HG03460 (cell line): Measurements from ENCODE around the gene LRRC28.
A peak's percentile ranks its signal among the peaks of the same experiment; 100 is the strongest.

Experiments
- ATAC-seq: cut with Tn5 transposase; IDR thresholded peaks from one replicate; pipeline ENCODE4 v1.9.1; 2021; ENCODE audit not compliant: unreplicated experiment

LRRC28 gene

GRCh38 chr15:99341786-99342185 lies 90.5 kb downstream of the LRRC28 start:
- ATAC-seq, result no peak

- no peak for ATAC-seq
Observed at GRCh38 chr15:99343208-99343607, 91.9 kb downstream of the LRRC28 start.

- no peak for ATAC-seq
Observed at GRCh38 chr15:99343881-99344551, 92.7 kb downstream of the LRRC28 start.

GRCh38 chr15:99344639-99345038 lies 93.4 kb downstream of the LRRC28 start:
- ATAC-seq, result peak; percentile 50

GRCh38 chr15:99345242-99345641 lies 94.0 kb downstream of the LRRC28 start:
- no peak for ATAC-seq

GRCh38 chr15:99345832-99346462 lies 94.7 kb downstream of the LRRC28 start:
- ATAC-seq, result no peak

GRCh38 chr15:99347574-99347973 lies 96.3 kb downstream of the LRRC28 start:
- no peak for ATAC-seq

- no peak for ATAC-seq
Observed at GRCh38 chr15:99348412-99348811, 97.1 kb downstream of the LRRC28 start.

- ATAC-seq, result no peak
Observed at GRCh38 chr15:99350408-99350807, 99.1 kb downstream of the LRRC28 start.

GRCh38 chr15:99359769-99360168 lies 108.5 kb downstream of the LRRC28 start:
- no peak for ATAC-seq

GRCh38 chr15:99361545-99362185 lies 110.4 kb downstream of the LRRC28 start:
- no peak for ATAC-seq

- peak; percentile 90 for ATAC-seq
Observed at GRCh38 chr15:99365242-99365641, 114.0 kb downstream of the LRRC28 start.

- no peak for ATAC-seq
Observed at GRCh38 chr15:99366013-99366412, 114.7 kb downstream of the LRRC28 start.

GRCh38 chr15:99368743-99369142 lies 117.5 kb downstream of the LRRC28 start:
- no peak for ATAC-seq

GRCh38 chr15:99369196-99369595 lies 117.9 kb downstream of the LRRC28 start:
- ATAC-seq, result no peak

GRCh38 chr15:99371180-99372103 lies 120.2 kb downstream of the LRRC28 start:
- ATAC-seq, result peak; percentile 91

- no peak for ATAC-seq
Observed at GRCh38 chr15:99385005-99385669, 133.9 kb downstream of the LRRC28 start.

- ATAC-seq, result no peak
Observed at GRCh38 chr15:99385865-99386264, 134.6 kb downstream of the LRRC28 start.

- ATAC-seq, result no peak
Observed at GRCh38 chr15:99386391-99386790, 135.1 kb downstream of the LRRC28 start.

GRCh38 chr15:99387421-99388168 lies 136.3 kb downstream of the LRRC28 start:
- ATAC-seq, result no peak
